HG03039 (cell line): ENCODE results near the gene PTPRN2.

Experiments used
- ATAC-seq: cut with Tn5 transposase; IDR thresholded peaks from one replicate; pipeline ENCODE4 v1.9.1; 2021; ENCODE audit warnings: mild to moderate bottlenecking, moderate library complexity; ENCODE audit not compliant: unreplicated experiment

The PTPRN2 gene

DNA sequence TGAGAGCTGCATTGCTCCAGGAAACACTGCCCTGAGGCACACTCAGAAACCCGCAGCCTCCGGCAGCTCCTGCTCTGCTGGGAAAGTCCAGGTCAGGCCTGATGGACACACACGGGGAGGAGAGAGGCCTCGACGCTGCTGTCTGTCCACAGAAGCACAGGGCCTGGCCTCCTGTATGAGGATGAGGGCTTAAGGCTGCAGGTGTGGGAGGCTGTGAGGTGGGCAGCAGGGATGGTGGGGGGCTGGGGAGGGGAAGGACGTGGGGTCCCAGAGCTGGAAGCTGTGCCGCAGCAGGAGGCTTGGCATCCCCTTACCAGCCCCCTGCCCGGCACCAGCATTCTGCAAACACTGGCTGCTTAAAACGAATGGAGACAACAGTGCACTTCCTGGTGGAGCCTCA lies 1064.7 kb downstream of the PTPRN2 start:
- no peak for ATAC-seq

DNA sequence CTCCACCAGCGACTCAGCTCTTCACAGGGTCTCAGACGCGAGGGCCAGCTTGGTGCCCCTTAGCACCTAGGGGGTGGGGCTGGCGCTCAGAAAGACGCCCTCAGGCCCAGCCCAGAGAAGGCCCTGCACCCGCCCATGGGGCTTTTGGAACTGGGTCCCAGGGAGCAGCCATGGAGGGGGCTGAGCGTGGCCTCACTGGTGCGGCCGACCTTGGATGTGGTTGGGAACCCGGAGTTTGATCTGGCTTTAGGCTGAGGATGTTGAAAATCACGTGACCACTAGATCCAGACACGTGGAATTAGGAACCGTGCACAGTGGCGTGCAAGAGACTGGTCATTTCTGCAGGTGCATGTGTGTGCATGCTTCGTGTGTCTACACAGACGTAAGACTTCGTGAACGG lies 1065.4 kb downstream of the PTPRN2 start:
- no peak for ATAC-seq

DNA sequence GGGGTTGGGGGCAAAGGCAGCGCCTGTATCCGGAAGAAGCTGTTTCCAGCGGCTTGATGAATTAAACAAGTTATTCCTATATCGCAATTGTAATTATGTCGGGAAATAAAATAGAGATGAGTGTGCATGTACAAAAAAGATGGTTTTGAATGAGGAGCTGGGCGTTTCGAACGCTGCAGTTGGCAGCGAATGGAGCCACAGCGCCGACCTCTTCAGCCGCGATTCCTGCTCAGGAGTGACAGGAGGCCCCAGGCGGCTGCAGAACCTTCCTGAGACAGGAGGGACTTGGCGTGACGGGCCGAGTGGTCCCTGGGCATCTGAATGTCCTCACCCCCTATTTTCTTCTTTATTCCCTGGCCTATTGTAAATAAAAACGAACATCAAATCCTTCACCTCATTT lies 1065.9 kb downstream of the PTPRN2 start:
- ATAC-seq, result no peak

DNA sequence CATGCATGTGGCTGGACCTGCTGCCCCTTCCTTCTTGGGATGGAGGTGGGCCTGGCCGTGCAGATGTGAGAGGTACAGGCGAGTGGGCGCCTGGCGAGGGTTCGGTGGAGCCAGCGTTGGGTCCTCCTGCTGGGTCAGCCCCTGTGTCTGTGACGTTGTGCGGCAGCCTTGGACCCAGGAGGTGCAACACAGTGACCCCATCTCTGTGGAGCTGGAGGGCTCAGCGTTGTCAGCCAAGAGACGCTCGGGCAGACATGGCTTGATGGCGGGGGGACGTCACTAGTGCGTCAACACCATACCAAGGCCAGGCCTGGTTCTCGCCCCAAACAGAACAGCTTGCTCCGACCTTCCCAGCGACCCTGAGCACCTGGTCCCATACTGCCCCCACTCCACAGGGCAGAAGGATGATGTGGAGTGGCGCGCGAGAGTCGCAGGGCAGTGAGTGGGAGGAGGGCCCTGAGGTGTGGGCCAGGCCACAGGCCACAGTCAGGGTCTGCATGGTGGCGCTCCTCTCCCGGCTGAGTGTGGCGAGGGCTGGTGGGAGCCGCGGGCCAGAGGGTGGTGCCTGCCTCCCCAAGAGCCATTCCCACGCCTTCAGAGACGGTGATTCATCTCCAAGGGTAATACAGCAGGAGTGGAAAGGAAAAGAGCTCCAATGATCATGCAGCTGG lies 1066.4 kb downstream of the PTPRN2 start:
- ATAC-seq, result no peak

DNA sequence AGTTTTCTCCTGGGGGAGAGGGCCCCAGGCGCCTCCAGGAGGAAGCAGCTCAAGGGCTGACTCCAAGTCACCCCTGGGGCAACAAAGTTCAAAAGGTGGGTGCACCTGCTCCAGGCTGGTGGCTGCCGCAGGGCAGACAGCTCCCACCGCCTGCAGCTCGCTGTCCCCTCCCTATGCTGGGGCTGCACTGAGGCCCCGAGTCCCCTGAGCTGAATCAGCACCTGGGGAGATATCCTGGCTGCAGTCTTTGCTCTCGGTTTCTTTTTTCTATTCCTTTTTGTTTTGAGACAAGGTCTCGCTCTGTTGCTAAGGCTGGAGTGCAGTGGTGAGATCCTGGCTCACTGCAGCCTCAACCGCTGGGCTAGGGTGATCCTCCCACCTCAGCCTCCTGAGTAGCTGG lies 1067.4 kb downstream of the PTPRN2 start:
- ATAC-seq, result peak; percentile 95

DNA sequence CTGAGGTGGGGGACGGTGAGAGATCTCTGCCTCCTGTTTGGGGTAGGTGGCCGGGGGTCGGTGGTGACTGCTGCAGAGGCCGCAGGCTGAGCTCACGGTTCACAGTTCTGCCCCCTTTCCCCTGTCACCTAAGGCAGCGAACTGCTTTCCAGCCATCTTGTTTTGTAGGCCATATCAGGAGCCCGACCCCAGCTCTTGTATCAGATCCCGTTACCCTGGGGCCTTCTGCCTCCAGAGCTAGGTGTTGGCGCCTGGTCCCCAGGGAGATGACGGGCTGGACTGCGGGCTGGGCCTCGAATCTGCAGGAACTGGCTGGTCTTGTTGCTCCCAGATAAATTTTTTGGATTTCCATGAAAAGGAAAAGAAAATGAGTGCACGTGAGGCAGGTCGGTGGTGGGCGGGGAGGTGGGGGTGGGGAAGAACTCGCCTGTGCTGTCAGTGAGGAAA lies 1067.8 kb downstream of the PTPRN2 start:
- ATAC-seq, result no peak

DNA sequence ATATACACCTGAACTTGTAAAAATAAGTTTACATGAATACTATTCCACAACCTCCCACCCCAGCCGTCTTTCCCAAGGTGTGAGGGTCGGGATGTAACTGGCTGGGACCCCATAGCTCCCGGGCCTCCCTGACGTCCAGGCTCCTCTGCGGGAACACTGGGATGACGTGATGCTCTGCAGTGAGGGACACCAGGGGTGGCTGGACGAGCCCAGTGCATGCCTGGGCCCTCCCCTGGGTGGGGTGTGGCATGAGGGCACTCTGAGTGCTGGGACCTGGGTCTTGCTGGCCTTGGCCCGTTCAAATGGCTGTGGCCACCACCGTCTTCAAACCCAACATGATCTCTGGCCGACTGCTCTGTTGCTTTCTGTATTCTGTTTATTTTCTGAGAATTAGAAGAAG lies 1068.4 kb downstream of the PTPRN2 start:
- ATAC-seq, result no peak

DNA sequence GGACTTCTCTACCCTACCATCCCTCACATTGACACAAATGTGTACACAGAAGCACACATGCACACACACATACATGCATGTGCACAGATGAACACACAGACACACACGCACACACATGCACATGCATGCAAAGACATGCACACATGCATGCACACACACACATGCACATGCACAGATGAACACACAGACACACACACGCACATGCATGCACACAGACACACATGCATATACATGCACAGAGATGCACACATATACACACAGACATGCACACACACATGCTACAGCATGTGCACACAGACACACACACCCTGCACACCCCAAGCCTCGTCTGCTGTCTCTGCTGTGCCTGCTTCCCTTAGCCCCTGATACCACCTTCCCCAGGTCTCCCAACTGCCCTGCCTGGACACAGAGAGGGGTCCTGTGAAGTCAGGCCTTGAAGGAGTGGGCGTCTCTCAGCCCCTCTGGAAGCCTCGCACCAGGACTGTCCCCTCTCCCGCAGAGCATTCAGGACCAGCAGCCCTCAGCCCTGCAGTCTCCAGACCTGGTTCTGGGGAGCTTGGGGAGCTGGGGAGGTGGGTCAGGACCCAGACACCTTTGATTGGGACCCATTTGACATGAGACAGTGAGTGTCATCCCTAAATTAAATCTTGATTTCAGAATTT lies 1069.0 kb downstream of the PTPRN2 start:
- no peak for ATAC-seq

DNA sequence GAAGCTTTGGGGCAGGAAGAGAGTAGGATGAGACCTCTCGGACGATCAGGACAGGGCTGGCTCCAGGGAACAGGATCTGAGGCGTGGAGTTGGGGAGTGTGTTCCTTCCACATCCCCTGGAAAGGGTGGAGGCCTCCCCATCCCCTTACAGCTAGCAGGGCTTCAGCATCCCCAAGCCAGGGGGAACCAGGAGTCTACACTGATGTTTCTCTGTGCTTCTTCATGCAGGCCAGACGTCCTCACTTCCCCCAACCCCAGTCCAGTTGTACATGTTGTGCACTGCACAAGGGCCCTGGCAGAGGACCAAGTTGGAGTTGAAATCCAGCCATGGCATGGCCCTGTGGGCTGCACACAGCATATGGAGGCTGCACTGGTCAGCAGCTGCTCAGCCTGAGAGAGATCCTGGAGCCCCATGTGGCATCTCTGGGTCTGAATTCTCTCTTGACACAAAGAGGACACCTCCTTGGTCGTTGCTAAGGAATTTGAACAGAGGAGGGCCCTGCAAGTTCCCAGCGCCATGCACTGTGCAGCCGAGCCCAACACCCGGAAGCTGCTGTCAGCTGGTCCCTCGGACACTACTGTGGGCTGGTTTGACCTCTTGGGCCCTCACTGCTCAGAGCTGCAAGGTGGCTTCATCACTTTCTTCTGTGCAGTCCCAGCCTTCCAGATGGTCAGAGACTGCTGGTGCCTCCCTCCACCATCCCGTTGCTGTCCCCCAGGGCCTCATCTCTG lies 1069.7 kb downstream of the PTPRN2 start:
- no peak for ATAC-seq

DNA sequence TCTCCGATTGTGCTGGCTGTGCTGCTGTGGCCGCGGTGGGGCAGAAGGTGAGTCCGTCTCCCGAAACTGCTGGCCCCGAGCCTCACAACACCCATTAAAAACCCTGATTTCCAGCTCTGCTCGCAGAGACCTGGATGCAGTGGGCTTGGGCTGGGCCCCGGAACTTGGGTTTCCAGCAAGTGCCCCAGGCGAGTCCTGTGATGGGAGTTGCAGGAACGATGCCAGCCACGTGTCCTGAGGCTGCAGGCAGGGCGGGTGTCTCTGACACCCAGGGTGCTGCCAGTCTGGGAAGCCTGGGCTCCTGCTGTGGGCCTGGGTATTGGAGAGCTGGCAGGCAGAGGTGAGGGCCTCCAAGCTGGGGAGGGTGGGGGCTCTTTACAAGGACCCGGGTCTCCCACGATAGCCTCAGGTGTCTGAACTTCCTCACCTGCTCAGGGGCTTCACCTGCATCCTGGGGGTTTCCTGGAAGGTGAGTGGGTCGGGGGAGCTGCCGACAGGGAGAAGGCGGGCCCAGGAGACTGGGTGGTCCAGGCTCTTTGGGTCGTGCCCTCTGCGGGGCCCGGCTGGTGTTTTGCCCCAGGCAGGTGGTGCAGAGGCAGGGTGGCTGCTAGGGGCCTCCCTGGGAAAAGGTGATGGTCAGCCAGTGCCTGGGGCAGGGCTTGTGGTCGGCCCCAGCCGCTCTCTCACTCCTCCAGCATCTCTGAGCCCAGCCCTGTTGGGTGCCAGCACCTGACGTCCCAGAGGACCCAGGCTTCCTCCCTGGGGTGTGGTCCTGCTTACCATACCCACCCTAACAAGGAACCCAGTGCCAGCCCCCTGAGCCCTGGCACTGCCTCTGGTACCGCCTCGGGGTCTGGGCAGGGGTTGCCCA lies 1070.5 kb downstream of the PTPRN2 start:
- no peak for ATAC-seq

DNA sequence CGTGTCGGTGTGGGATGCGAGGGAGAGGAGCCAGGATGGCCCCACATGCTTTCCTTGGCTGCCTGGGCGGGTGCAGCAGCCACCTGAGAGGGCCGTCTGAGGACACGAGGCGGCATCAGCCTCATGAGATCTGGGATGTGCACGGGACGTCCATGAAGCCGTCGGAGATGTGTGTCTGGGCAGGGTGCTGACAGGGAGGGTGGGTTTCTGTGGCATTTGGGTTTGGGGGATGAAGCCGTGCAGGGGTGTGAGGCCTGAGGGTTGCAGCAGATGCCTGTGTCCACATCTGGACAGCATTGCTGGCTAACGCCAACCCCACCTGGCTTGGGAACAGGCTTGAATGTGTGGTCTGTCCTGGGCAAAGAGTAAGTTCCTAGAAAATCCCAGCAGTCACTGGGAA lies 1071.3 kb downstream of the PTPRN2 start:
- ATAC-seq, result no peak

DNA sequence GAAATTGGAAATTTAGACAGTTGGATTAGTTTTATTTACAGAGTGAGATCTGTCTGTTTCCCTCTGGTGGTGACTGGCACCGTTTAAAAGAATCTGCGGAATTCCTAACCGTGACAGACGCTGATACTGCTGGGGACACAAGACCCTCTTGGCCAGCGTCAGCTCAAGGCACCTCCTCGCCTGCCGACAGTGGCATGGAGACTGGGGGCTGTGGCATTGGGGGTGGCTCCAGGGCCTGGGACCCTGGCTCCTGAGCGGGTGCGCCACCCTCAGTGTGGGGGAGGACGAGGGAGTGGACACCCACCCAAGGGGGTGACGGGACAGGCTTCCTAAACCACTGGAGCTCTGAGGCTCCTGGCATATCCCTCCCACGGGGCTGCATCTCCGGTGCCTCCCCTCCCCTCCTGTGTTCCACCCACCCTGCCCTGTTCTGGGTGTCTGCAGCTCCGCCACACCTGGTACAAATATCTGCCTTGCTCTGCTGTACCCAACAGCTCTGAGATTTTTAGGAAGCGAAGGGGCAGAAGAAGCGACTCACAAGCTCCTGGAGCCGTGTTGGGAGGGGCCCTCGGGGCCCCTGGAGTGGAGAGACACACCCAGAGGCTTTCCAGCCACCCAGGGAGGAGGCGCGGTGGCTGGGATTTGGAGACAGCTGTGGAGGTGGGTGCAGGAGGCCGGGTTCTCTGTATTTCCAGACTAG lies 1072.1 kb downstream of the PTPRN2 start:
- ATAC-seq, result no peak

DNA sequence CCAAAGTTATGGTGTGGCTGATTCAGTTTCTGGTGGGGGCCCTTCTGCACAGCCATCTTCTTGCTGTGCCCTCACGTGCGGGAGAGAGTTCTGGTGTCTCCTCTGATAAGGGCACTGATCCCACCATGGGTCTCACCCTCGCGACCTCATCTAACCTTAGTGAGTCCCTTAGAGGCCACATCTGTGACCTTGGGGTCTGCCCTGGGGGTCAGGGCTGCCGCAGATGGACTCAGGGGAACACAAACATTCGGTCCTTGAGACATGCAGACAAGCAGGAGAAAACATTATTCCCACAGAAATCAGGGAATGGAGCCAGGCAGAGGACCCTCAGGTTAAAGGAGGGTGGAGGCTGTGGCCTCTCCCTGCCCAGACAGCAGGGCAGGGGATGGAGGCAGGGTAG lies 1072.9 kb downstream of the PTPRN2 start:
- no peak for ATAC-seq

DNA sequence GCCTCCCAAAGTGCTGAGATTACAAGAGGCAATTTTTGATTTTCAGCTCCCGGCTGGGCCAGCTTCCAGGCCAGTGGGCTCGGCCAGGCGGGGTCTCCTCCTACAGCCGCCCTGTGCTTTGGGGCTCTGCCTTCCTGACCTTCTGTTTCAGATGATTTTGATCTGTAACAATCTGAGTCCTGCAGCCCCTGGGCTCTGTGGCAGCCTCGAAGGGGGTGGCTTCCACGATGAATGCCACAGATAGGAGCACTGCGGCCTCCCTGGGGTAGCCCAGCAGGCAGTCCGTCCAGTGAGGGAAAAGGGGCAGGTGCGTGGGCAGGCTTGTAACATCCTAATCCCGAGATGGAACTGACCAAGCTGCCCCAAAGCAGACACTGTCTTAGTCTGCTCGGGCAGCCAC lies 1073.3 kb downstream of the PTPRN2 start:
- no peak for ATAC-seq

DNA sequence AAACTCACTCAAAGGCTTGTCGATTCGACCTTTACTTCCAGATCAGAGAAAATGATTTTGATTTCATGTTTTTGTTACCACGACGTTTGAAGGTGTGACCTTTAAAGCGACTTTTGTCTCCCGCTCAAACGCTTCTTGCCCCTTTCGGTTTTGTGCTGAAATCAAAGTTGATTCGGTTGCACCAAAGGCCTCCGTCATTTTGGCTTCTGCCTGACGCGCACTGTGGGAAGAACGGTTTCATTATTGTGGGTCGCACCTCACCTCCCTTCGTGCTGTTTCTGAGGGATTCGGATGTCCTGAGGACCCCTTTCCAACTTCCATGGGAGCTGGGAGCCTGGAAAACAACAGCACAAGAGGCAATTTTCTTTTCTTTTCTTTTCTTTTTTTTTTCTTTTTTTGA lies 1073.9 kb downstream of the PTPRN2 start:
- no peak for ATAC-seq

DNA sequence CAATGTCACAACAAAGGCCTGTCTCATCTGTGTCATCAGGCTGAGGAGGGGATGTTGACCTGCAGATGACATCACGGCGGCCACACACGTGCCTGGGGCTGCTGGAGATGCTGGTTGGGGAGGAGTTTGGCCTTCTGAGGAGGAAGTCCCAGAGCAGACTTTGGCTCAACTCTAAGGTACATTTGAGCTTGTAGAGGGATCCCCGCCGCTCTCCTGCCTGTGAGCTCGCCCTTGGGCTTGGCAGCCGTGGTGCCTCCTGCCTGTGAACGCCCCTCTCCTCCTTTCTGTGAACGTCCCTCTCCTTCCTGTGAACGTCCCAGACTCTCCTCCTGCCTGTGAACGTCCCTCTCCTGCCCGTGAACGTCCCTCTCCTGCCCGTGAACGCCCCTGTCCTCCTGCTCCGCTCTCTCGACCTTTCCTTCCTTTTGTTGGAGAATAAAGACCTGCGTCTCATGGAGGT lies 1074.4 kb downstream of the PTPRN2 start:
- no peak for ATAC-seq

DNA sequence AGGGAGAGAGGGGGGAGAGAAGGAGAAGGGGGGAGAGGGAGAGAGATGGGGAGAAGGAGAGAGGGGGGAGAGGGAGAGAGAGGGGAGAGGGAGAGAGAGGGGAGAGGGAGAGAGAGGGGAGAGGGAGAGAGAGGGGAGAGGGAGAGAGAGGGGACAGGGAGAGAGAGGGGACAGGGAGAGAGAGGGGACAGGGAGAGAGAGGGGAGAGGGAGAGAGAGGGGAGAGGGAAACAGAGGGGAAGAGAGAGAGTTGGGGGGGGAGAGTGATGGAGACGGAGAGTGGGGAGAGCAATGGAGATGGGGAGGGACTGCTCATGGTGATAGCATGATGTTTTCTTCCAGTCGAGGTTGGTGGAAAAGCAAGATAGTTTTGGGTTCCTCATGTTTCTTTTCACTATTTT lies 1078.4 kb downstream of the PTPRN2 start:
- no peak for ATAC-seq

DNA sequence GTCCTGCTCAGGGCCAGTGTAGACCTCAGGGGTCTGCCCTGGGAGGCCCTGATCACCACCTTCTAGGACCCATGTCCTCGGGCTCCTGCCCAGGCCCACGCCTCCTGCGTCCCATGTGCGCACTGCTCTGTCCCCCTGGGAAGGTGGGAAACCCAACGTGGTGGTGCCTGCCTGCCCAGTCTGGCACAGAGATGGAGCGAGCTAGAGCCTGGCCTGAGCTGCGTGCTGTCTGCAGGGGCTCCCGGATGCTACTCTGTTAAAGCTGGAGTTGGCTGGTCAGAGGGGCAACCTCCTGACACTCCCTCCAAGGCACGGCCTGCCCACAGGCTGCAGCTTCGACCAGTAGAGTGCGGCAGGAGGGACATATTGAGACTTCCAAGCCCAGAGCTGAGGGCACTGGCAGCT lies 1079.1 kb downstream of the PTPRN2 start:
- no peak for ATAC-seq

DNA sequence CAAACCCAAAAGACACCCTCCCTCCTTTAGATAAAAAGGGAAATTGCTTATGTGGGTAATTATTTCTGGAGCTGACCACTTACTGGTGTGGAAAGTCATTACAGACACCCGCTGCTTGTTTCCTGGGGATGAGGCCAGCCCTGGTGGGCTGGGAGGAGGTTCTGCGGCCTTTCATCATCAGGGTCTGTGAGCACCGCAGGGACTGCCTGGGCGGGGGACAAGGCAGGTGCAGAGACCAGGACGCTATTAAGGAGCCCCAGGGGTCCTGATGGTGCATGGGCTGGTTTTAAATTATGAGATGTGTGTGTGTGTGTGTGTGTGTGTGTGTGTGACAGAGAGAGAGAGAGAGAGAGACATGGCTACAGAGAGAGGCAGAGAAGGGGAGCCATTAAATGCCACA lies 1079.6 kb downstream of the PTPRN2 start:
- no peak for ATAC-seq

DNA sequence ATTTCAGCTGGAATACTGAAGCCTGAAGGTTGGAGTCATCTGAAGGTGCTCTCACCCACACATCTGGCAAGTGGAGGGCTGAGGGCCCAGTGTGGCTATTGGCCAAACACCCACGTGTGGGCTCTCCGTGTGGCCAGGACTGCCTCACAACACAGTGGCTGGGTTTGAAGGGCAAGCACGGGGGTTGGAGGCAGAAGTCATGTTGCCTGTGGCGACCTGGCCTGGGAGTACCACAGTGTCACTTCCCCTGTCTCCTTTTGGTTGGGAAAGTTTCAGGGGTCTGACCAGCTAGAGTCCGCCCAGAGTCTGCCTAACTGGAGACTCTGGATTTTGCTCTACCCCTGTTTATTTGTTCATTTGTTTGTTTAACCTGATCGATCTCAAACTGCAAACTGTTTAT lies 1081.4 kb downstream of the PTPRN2 start:
- no peak for ATAC-seq

DNA sequence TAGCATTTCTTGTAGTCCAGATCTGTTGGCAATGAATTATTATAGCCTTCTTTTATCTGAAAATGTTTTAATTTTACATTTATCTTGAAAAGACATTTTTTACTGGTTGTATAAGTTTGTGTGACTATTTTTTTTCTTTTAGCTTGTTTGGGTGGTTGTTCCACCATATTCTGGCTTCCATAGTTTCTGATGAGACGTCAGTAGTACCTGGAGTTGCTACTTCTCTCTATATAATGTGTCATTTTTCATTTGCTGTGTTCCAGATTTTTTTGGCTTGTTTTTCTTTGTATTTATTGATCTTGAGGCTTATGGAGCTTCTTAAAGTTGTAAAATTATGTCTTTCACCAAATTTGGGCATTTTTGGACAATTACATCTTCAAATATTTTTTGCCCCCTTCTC lies 1082.0 kb downstream of the PTPRN2 start:
- no peak for ATAC-seq
